Measurements from ENCODE around the gene MORC2. TPM values are rescaled to one million over a fixed set of nuclear protein-coding genes. Genes with fewer than 3 reads are reported as not detected.

The MORC2 gene
- total RNA-seq, 1 donor from 2014 or later: 26.1 TPM

GRCh38 chr22:30876221-30876751, 92.3 kb downstream of the MORC2 start:
- FAIRE-seq (no peak), DNase-seq (ENCODE audit: low spot score in 2 of 2) (no peak)

GRCh38 chr22:30875481-30876215, 92.9 kb downstream of the MORC2 start:
- no peak for DNase-seq (ENCODE audit: low spot score in 2 of 2)

More at GRCh38 chr22:30875481-30876215, 92.9 kb downstream of the MORC2 start:
- FAIRE-seq: no peak

Small RNA genes lying within 50 kb of the gene (small RNA-seq; reads per million reads assigned to genes)
- gene RF01892: not detected

Other genes starting within 250 kb of the MORC2 start
- gene TUG1, start 491 bp upstream of the MORC2 start, total RNA-seq: 55.8 TPM
- gene SMTN, start 112.5 kb upstream of the MORC2 start, total RNA-seq: 9.0 TPM
- gene SELENOM, start 138.8 kb upstream of the MORC2 start, total RNA-seq: 11.8 TPM
- gene INPP5J, start 154.2 kb upstream of the MORC2 start, total RNA-seq: 2.0 TPM
- under 0.01 TPM for gene PLA2G3, start 171.7 kb upstream of the MORC2 start, total RNA-seq
- 27.7 TPM for gene RNF185, start 191.4 kb upstream of the MORC2 start, total RNA-seq
- gene LIMK2, start 243.5 kb upstream of the MORC2 start, total RNA-seq: 13.9 TPM

All from frontal cortex (tissue), 4 donors.